Neural progenitor cell (in vitro differentiated cells): ENCODE measurements around the gene FHAD1.
"Not testable (repeated sequence)": the region's sequence is repeated elsewhere in the genome, so short reads cannot be mapped to it uniquely, and the experiment has no call there.

ENCODE experiments used
- CTCF ChIP-seq: fragments of 200-600 bp; sonication (generic); IDR thresholded peaks from 2 replicates; pipeline ENCODE4 v1.5.1; 2017; ENCODE audit warnings: antibody characterized with exemption, mild to moderate bottlenecking
- EZH2 ChIP-seq: fragments of 200-600 bp; sonication (generic); IDR thresholded peaks from 2 replicates; pipeline ENCODE4 v1.6.1; 2017; ENCODE audit warnings: antibody characterized with exemption, mild to moderate bottlenecking, moderate library complexity
- EZH2phosphoT487 ChIP-seq: fragments of 200-600 bp; sonication (generic); IDR thresholded peaks from 2 replicates; pipeline ENCODE4 v1.6.1; 2017; ENCODE audit warnings: antibody characterized with exemption

GRCh38 chr1:15428252-15428651, 181.2 kb downstream of the FHAD1 start:
- TF ChIP-seq CTCF, EZH2, EZH2phosphoT487: not testable (repeated sequence)
